HG03196 (cell line): ENCODE data around the gene MKS1.

Experiments used
- ATAC-seq: cut with Tn5 transposase; IDR thresholded peaks from one replicate; pipeline ENCODE4 v1.9.1; 2021; ENCODE audit not compliant: unreplicated experiment

The MKS1 gene

DNA sequence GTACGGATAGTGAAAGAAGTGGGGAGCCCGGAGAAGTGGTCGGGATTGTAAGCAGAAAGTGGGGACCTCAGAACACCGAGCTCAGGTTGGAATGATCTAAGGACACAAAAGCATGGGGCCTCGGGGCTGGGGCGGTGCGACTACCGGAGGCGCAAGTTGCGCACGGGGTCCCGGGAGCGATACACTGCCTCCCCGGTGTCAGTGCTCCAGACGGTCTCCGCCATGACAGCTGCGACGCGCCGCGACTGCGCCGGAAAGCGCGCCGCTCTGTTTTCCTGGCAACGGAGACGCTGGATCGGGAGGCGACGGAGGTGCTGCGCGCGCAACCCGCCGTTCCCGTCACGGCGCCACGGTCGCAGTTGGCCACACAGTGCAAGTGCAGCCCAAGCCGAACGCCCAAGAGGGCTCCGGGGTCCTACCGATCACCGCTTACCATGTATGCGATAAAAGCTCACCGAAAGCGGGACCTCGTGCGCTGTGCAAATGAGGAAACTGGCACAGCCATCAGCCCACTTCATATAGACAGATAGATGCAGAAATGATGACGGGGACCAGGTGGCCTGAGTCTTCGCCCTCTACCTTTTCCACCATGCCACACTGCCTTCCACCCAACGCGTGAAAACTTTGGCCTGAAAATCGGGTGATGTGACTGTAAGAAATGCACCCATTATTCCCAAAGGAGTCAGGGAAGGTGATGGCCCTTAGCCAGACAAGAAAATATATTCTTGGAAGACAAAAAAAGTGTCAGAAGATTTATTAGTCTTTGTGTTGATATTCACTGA is at the start of gene MKS1:
Gene MKS1 (minus strand): TSS at position 249 of the 782 bp plus-strand sequence. CDS start 25 bp downstream, at position 224.
- ATAC-seq, result peak; percentile 92

DNA sequence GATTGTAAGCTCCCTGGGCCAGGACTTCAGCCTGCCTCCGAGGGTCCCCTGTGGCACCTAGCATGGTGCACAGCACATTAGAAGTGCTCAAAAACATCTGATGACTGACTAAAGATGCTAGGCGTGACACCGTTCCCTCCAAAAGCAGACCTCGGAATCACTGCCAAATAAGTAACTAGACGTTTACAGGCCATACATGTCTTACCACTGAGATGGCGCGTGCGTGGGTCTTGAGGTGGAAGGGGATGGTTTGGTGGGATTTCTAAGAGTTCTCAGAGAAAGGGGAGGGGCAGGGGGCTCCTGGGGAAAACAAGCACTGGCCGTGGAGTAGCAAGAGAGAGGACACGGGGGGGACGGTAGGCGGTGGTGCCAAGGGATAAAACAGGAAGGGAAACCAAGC is 49.3 kb upstream of the MKS1 start:
- ATAC-seq, result no peak

DNA sequence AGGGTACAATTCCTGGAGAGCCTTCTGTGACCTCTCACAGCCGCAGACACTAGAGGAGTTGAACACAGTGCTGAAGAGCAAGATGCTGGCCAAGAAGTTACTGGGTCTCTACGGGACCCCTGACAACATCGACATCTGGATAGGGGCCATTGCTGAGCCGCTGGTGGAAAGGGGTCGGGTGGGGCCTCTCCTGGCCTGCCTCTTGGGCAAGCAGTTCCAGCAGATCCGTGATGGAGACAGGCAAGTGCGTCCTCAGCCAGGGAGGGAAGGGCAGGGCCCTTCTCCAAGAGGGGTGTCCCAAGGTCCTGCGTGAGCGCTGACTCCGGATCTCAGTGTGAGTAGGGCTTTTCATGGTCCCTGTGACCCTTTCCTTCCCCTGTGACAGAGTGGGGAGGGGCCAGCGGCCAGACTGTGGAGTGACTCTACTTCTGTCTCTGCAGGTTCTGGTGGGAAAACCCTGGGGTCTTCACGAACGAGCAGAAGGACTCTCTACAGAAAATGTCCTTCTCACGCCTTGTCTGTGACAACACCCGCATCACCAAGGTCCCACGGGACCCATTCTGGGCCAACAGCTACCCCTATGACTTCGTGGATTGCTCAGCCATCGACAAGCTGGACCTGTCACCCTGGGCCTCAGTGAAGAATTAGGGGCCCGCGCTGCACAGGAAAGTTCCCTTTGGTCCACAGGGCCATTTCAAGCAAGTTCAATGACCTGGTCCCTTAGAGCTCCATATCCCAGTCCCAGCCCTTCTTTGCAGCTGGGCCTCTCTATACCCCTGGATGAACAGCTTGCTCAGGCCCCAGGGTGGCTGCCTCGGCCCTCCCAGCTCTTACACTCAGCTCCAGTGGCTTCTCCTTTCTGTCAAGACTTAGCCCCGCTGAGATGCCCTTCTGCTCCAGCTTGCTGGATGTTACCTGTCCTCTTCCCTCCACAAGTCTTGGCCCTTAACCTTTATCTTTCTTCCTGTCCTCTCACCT is 48.6 kb upstream of the MKS1 start:
- ATAC-seq, result no peak

DNA sequence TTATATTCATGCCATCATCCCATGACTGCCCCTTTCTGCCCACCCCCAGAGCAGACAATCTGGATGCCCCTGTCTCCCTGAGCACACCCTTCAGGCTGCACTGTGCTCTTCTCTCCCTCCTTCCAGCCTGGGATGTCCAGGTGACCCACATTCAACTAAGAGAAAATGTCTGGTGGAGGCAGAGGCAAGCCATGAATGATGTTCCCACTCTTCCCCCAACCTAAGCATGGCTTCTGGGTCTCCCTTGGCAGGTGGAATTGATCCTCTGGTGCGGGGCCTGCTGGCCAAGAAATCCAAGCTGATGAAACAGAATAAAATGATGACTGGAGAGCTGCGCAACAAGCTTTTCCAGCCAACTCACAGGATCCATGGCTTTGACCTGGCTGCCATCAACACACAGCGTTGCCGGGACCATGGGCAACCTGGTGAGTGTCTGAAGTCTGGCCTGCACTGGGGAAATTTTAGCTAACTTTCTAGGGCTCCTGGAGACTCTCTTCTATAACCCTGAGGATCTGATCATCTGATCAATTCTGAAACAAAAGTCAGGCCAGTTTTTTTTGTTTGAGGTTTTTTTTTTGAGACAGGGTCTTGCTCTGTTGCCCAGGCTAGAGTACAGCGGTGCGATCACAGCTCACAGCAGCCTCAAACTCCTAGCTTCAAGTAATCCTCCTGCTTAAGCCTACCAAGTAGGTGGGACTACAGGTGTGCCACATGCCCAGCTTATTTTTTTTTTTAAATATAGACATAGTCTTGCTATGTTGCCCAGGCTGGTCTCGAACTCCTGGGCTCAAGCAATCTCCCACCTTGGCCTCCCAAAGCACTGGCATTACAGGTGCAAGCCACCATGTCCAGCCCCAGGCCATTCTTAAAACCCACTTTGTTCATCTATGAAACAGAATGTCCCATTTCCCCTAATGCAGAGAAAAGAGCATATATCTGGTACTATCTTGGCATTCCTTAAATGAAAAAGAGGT is 47.1 kb upstream of the MKS1 start:
- no peak for ATAC-seq

DNA sequence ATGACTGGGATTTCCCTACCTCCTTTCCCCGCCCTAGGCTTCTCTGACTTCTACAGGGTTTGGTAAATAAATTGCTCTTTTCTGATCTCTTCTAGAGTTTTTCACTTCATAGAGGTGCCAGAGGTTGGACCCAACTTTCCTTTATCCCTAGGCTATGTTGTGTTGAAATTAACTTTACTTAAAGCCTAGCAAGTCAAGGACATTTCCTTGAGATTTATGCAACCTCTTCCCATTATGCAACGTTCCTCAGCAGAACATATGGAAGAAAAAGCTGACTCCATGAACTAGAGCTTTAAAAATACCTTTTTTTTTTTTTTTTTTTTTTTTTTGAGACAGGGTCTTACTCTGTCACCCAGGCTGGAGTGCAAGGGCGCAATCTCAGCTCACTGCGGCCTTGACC is 46.2 kb upstream of the MKS1 start:
- ATAC-seq, result no peak

DNA sequence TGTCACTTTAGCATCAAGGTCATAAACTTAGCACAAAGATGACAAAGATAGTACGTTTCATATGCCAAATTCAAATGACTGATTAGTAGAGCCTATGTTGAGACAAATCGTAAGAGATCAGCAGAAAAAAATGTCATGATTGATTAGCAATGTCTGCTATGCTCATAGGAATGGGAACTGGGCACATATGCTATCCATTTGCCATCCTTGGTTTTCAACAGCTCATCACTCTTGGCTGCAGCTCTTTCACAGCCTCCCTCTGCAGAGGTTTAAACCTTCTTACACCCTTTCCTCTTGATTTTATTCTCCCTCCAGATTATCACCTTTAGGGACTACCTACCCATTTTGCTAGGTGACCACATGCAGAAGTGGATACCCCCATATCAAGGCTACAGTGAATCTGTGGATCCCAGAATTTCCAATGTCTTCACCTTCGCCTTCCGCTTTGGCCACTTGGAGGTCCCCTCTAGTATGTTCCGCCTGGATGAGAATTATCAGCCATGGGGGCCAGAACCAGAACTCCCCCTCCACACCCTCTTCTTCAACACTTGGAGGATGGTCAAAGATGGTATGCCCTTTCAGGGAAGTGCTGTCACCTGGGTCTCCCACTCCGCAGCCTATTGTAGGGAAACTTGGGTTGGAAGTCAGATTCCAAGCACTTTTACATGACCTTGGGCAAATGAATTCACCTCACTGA is 45.5 kb upstream of the MKS1 start:
- ATAC-seq, result no peak

DNA sequence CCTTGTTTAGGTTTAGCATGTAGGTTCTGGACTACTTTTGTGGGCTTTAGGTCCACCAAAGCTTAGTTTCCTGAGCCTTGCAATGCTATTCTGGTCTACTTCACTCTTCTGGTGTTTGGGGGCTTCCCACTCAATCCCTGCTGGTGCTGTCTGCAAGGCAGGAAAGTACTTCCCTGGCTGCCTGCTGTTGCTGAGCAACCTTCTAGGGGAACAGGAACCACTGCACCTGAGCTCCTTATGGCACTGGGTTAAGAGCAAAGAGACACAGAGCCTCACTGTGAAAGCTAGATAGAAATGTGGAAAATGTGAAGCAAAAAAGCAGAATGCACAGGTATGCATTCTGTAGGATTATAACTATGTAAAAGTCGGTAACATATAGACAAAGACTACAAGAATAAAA is 44.7 kb upstream of the MKS1 start:
- ATAC-seq, result no peak

DNA sequence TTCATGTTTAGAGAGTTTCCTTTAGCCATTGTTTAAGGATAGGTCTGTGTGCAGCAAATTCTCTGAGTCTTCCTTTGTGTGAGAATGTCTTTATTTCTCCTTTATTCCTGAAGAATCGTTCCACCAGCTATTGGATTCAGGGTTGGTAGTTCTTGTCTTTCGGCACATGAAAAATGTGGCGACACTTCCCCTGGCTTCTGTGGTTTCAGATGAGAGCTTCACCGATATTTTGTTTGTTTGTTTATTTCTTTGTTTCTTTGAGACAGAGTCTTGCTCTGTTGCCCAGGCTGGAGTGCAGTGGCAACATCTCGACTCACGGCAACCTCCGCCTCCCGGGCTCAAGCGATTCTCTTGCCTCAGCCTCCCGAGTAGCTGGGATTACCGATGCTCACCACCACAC is 43.1 kb upstream of the MKS1 start:
- ATAC-seq, result no peak

DNA sequence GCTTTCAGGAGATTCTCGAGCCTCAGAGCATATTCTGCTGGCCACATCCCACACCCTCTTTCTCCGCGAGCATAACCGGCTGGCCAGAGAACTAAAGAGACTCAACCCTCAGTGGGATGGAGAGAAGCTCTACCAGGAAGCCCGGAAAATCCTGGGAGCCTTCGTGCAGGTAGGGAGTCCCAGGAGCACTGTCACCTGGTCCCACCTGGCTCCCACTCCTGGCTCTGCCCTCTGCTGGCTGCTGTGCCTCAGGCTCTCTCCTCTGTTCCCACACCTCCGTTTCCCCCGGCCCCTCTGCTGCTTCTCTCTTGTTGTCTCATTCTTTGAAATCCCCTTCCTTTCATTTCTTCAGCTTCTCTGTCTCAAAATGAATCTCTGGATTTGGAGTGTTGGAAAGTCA is 35.7 kb upstream of the MKS1 start:
- no peak for ATAC-seq

DNA sequence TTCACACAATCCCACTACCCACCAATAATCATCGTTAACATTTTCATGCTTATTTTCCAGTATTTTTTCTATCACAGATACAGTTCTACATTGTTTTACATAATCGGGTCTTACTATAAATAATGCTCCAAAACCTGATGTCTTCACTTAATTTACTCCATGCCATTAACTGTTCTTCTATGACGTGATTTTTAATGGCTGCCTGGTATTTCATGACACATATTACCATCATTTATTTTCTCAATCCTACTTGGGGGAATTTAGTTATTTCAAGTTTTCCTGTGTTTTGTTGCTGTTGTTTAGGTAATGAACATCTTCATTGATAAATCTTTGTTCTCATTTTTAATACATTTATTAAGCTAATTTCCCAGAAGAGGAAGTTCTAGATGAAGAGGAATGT is 34.0 kb upstream of the MKS1 start:
- ATAC-seq, result no peak

DNA sequence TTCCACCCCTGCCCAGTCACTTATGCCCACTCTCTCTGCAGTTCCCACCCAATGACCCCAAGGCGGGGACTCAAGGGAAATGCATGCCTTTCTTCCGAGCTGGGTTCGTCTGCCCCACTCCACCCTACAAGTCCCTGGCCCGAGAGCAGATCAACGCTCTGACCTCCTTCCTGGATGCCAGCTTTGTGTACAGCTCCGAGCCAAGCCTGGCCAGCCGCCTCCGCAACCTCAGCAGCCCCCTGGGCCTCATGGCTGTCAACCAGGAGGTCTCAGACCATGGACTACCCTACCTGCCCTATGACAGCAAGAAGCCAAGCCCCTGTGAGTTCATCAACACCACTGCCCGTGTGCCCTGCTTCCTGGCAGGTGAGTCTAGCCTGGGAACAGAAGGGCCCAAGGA is 33.1 kb upstream of the MKS1 start:
- ATAC-seq, result no peak

DNA sequence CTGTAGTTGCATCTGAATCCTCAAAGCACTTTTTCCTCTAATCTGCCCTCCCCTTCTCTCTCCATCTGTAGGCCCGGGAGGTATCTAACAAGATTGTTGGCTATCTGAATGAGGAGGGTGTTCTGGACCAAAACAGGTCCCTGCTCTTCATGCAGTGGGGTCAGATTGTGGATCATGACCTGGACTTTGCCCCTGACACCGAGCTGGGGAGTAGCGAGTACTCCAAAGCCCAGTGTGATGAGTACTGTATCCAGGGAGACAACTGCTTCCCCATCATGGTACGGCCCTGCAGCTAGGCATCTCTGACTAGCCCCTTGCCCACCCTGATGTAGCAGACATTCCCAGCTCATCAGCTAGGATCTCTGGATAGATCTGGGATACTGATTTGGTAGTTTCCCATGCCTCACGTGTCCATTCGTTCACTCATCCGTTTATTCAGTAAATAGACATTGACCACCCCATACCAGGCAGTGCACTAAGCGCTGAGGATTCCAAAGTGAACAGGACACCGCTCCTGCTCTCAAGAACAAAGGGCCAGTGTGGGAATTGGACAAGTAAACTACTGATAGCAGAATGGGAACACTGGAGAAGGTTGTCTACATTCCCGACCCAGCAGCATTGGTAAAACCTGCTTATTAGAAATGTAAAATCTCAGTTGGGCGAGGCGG is 31.4 kb upstream of the MKS1 start:
- ATAC-seq, result no peak

DNA sequence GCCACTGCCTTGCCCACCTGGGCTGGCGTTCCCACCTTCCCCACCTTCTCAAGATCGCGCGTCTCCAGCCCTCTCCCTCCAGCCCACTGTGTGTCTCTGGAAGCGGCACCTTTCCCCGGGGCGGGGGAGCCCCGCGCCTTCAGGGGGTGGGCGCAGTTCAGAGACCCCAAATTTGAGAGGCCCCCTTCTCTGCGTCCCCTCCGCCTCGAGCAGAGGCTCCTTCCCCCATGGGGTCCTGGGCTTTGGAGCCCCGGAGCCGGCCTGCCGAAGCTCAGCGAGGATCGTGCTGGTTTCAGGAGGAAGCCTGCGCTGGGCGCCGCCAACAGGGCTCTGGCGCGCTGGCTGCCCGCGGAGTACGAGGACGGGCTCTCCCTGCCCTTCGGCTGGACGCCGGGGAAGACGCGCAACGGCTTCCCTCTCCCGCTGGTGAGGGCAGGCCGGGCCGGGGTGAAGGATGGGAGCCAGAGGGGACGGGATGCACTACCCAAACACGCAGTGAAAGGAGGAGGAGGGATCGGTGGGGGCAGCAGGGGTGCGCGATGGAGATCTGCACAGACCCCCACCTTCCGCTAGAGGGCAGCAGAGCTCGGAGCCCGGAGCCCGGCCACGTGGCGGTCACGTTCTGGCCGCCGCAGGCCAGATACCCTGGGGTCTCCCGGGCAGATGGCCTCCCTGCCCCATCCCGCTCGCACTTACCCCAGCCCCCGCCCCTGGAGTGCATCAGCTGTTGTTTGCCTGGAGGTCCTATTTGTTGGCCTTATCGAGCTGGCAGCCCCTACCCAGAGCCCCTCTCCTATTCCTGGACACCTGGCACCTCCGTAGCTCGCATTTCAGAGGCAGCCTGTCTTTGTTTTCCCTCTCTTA is 30.4 kb upstream of the MKS1 start:
- ATAC-seq, result no peak

DNA sequence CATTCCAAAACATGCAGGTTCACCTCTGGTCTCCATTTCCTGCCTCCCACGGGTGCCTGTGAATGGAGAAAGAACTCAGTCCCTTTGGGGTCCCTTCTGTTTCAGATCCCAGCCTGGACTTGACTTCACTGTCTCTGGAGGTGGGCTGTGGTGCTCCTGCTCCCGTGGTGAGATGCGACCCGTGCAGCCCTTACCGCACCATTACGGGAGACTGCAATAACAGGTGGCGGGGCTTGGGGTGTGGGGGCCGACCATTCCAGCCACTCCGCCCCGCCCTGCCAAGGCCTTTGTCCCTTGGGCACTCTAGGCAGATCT is 29.9 kb upstream of the MKS1 start:
- no peak for ATAC-seq

DNA sequence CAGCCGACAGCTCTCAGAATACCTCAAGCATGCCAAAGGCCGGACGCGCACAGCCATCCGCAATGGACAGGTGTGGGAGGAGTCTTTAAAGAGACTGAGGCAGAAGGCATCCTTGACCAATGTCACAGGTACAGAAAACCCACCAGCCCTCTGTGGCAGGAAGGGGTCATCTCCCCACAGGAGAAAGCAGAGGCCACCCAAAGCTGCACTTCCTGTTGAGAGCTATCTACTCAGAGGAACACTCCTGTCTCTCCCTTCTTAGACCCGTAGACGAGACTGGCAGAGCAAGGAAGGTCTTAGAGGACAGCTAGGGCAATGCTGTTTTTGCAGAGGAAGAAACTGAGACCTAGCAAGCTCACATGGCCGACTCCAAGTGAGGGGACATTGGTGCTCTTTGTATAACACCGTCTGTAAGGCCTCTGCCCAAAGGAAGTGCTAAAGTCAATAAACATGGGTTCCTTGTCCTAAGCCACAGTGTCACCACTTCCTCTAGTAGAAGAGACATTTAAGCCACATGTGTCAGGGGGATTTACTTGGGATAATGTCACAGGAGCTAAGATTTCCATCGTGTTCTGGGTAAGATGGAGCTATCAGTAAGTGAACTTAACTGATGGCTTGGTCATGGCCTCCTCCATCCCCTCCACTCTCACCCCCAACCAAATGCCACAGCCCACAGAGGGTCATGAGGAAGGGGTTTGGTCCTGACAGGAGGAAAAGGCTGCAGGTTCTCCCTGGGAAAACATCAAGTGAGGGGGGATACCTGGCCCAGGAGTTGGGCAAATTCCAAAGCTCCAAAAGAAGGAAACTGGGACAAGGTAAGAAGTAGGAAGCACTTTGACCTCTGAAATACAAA is 28.7 kb upstream of the MKS1 start:
- no peak for ATAC-seq

DNA sequence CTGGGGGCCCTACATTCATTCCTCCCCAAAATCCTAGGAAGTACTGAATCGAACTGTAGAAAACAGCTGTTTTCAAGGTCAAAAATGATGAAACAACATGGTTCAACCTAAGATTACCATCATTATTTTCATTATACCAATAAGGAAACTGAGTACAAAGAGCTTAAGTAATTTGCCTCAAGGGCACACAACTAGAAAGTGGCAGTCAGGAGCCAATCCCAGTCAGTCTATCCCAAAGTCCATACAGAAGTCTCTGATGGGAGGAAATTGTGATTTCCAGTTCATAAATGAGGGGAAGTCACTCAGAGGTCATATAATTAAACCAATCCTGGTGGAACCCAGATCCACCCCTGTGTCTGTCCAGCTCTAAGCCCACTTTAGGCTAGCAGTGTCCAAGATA is 27.7 kb upstream of the MKS1 start:
- no peak for ATAC-seq

DNA sequence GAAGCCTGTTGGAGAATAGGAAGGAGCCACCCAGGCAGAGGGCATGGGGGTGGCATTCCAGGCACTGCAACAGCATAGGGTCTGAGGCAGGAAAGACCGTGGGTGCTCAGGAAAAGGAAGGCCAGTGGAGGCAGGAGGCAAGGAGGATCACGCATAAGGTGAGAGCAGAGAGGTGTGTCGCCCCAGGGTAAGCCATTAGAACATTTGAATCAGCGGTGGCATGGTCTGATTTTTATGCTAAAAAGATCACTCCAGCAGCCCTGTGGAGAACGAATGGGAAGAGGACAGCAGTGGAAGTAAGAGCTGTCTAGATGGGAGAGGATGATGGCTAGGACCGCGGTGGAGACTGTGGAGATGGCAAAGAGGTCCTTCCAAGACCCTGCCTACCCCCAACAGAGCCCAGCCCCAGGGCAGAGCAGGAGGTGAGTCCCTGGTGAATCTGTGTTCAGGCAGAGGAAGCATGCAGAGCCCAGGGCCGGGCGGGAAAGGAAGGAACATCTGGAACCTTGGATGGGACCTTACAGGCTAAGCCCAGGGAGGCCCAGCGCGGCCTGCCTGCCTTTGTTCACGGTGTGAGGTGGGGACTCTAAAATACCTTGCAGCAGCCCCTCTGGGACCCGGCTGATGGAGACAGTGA is 27.2 kb upstream of the MKS1 start:
- ATAC-seq, result no peak
